Measurements from ENCODE around the gene PSTK. TPM values are rescaled to one million over a fixed set of nuclear protein-coding genes. Genes with fewer than 3 reads are reported as not detected.
A peak's percentile ranks its signal among the peaks of the same experiment; 100 is the strongest.

The PSTK gene
- total RNA-seq, 2 donors from 2014 or later = 7.0 to 7.1 TPM

DNA sequence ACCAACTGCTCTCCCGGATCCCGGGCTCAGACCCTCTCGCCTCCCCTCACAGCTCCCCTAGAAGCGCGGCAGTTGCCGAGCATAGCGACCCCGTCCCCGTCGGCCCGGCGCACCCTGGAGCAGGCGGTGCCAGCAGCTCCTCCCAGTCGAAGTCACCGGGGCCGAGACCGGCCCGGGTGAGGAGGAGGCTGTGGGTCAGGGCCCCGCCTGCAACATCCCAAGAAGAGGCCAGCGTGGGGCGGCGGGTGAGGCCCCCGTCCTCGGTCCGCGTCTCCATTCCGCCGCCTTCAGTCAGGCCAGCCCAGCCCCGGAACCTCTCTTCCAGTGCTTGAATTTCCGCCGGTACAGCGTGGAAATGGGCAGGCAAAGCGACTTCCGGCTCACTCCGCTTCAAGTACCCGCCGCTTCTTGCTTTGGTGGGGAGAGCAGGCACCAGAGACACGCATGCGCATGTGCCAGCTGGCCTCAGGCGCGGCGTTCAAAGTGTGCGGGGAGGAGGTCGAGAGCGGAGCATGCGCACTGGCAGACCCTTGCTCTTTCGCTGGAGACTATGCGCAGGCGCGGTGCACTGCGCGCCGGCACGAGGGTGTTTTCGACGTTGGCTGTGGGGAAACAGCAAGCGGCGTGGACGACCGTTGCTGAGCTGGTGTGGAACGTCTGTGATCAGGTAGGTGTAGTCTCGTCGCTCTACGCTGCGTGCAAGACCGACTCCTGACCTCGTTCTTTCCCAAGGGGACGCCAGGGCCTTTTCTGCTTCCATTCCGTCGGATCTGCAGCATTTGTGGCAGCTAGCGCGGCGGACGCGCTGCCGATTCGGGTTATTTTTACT lies 26.1 kb upstream of the PSTK start, which contains the start of gene C10orf88:
Gene C10orf88, minus strand, starts transcription at position 326 of the 829 bp plus-strand sequence. Its CDS starts 49 bp downstream, at position 277.
- peak within 1 kb of the TSS; percentile 43 for H3K9ac ChIP-seq (ENCODE audit: extremely low read depth, low read length, poor library complexity, severe bottlenecking)
- TF ChIP-seq, protein P1, sequence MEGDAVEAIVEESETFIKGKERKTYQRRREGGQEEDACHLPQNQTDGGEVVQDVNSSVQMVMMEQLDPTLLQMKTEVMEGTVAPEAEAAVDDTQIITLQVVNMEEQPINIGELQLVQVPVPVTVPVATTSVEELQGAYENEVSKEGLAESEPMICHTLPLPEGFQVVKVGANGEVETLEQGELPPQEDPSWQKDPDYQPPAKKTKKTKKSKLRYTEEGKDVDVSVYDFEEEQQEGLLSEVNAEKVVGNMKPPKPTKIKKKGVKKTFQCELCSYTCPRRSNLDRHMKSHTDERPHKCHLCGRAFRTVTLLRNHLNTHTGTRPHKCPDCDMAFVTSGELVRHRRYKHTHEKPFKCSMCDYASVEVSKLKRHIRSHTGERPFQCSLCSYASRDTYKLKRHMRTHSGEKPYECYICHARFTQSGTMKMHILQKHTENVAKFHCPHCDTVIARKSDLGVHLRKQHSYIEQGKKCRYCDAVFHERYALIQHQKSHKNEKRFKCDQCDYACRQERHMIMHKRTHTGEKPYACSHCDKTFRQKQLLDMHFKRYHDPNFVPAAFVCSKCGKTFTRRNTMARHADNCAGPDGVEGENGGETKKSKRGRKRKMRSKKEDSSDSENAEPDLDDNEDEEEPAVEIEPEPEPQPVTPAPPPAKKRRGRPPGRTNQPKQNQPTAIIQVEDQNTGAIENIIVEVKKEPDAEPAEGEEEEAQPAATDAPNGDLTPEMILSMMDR (conservative IDR thresholded peaks at IDR 0.05) = no peak
- 8 to 10% methylated on average over 39 to 77 of the region's 77 CpGs for WGBS, 2 experiments (ENCODE audit: insufficient coverage in 1 of 2, insufficient read length in 1 of 2)
- H3K4me1 Mint-ChIP-seq = peaks cover 6% of the 10 kb centered on the region
- peaks cover 25% of the 10 kb centered on the region for H3K27me3 ChIP-seq (ENCODE audit: control insufficient read depth, insufficient read depth, low read length, poor library complexity, severe bottlenecking)
- H3K4me1 ChIP-seq (ENCODE audit: control insufficient read depth, insufficient read depth, low read length) = no peaks in the 10 kb centered on the region
- H3K27ac Mint-ChIP-seq = peak within 1 kb of the TSS; percentile 30
- H3K36me3 ChIP-seq (ENCODE audit: control insufficient read depth, insufficient read depth, low read length) = peaks cover 12% of the 10 kb centered on the region
- H3K36me3 Mint-ChIP-seq (ENCODE audit: low read depth) = peaks cover 10% of the 10 kb centered on the region
- peak within 1 kb of the TSS; percentile 85 for H3K4me3 ChIP-seq (ENCODE audit: low read length)
- peaks cover 8% of the 10 kb centered on the region for H3K9me3 ChIP-seq (ENCODE audit: control insufficient read depth, low read length)
- H3K9me3 Mint-ChIP-seq = peaks cover 13% of the 10 kb centered on the region
- peaks cover 38% of the 10 kb centered on the region for H3K27me3 Mint-ChIP-seq (ENCODE audit: insufficient read depth)
- peak within 1 kb of the TSS; percentile 74 for H3K4me3 Mint-ChIP-seq
- DNase-seq = peak; percentile 99
- no peak within 1 kb of the TSS for H3K27ac ChIP-seq (ENCODE audit: low read depth, low read length)

DNA sequence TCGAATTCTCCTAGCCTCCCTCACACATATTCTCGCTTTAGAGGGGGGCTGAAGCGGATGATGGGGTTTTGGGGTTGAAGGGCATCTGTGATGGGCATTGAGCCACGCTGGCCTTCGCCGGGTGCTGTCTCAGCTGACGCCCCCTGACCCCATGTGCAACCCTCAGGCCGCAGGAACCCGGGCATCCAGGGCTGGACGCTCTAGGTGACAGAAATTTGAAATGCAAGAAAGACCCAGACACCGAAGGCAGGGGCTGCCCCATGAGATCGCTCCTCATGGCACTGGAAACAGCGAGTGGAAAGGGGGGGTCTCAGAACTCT lies 25.5 kb upstream of the PSTK start:
- H3K4me3 ChIP-seq (ENCODE audit: low read length) = peak overlapping the region; percentile 85
- peaks cover 8% of the 10 kb centered on the region for H3K9me3 ChIP-seq (ENCODE audit: control insufficient read depth, low read length)
- peaks cover 13% of the 10 kb centered on the region for H3K9me3 Mint-ChIP-seq
- peak overlapping the region; percentile 74 for H3K4me3 Mint-ChIP-seq
- WGBS, 2 experiments (ENCODE audit: insufficient coverage in 1 of 2, insufficient read length in 1 of 2) = 90 to 93% methylated on average over 9 to 13 of the region's 13 CpGs
- no peak overlapping the region for H3K27ac Mint-ChIP-seq
- no peak overlapping the region for H3K9ac ChIP-seq (ENCODE audit: extremely low read depth, low read length, poor library complexity, severe bottlenecking)
- no peak overlapping the region for H3K27ac ChIP-seq (ENCODE audit: low read depth, low read length)
- H3K4me1 ChIP-seq (ENCODE audit: control insufficient read depth, insufficient read depth, low read length) = no peaks in the 10 kb centered on the region
- peaks cover 6% of the 10 kb centered on the region for H3K4me1 Mint-ChIP-seq
- DNase-seq = no peak
- peaks cover 6% of the 10 kb centered on the region for H3K36me3 Mint-ChIP-seq (ENCODE audit: low read depth)
- H3K27me3 ChIP-seq (ENCODE audit: control insufficient read depth, insufficient read depth, low read length, poor library complexity, severe bottlenecking) = peaks cover 25% of the 10 kb centered on the region
- peaks cover 6% of the 10 kb centered on the region for H3K36me3 ChIP-seq (ENCODE audit: control insufficient read depth, insufficient read depth, low read length)
- peaks cover 38% of the 10 kb centered on the region for H3K27me3 Mint-ChIP-seq (ENCODE audit: insufficient read depth)
- TF ChIP-seq, protein P1 (conservative IDR thresholded peaks at IDR 0.05) = no peak

DNA sequence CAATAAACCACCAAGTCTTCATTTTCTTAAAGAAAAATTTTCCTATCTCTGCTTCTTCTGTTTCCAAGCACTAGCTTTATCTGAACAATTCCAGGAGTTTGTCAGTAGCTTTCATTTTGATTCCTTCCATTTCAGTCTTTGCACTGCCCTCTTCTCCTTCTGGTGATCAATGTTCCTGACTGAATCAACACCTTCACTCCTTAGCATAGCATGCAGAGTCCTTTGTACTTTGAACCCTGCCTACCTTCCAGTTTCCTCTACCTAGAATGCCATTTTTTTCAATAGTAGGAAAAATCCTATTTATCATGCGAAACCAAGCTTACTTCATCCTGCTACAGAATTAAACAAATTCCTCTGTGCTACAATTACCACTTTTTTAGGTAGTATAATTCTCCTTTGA lies 24.3 kb upstream of the PSTK start:
- no peak overlapping the region for H3K4me3 ChIP-seq (ENCODE audit: low read length)
- no peaks in the 10 kb centered on the region for H3K36me3 ChIP-seq (ENCODE audit: control insufficient read depth, insufficient read depth, low read length)
- no peak for DNase-seq
- H3K9ac ChIP-seq (ENCODE audit: extremely low read depth, low read length, poor library complexity, severe bottlenecking) = no peak overlapping the region
- H3K27ac ChIP-seq (ENCODE audit: low read depth, low read length) = no peak overlapping the region
- H3K27ac Mint-ChIP-seq = no peak overlapping the region
- H3K27me3 ChIP-seq (ENCODE audit: control insufficient read depth, insufficient read depth, low read length, poor library complexity, severe bottlenecking) = peaks cover 25% of the 10 kb centered on the region
- H3K4me1 Mint-ChIP-seq = peaks cover 6% of the 10 kb centered on the region
- H3K4me1 ChIP-seq (ENCODE audit: control insufficient read depth, insufficient read depth, low read length) = no peaks in the 10 kb centered on the region
- 100% methylated on average over 1 of the region's 1 CpG; no CpG with 5 or more reads in 1 of the 2 experiments for WGBS, 2 experiments (ENCODE audit: insufficient coverage in 1 of 2, insufficient read length in 1 of 2)
- peaks cover 13% of the 10 kb centered on the region for H3K9me3 Mint-ChIP-seq
- peaks cover 8% of the 10 kb centered on the region for H3K9me3 ChIP-seq (ENCODE audit: control insufficient read depth, low read length)
- TF ChIP-seq, protein P1 (conservative IDR thresholded peaks at IDR 0.05) = no peak
- H3K27me3 Mint-ChIP-seq (ENCODE audit: insufficient read depth) = peaks cover 42% of the 10 kb centered on the region
- no peak overlapping the region for H3K4me3 Mint-ChIP-seq
- H3K36me3 Mint-ChIP-seq (ENCODE audit: low read depth) = peaks cover 4% of the 10 kb centered on the region

All from endodermal cell (in vitro differentiated cells).